OCI-LY1 (cell line): ENCODE measurements around the gene NAAA.

ENCODE experiments used
- EZH2 ChIP-seq: fragments of 200-600 bp; sonication (generic), shearing (Covaris generic); IDR thresholded peaks from 2 replicates; pipeline ENCODE4 v1.8.0; 2017; ENCODE audit warnings: borderline replicate concordance, mixed run types, mild to moderate bottlenecking, antibody characterized with exemption, low read length, moderate library complexity, mixed read lengths
- TF ChIP-seq, protein P1 (sequence below): fragments of 200-600 bp; sonication (generic), shearing (Covaris generic); IDR thresholded peaks from 2 replicates; pipeline ENCODE4 v1.5.1; 2017; ENCODE audit warnings: mild to moderate bottlenecking, antibody characterized with exemption, low read length, moderate library complexity, mixed read lengths

DNA sequence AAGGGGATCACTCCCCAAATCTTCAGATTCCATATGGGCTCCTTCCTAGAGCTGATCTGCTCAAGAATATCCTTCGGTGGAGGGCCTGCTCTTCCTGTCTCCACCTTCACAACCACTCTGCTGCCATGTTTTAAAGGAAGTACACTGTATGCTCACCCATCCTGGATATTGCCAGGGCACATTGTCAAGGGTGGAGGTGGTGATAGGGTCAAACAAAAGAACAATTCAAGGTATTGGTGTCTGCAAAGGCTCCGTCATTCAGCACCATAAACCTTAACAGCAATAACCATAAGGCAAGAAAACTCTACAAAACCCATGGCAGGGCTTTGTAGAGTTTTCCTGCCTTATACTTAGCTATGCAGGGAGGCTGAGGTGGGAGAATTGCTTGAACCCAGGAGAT lies 18.9 kb downstream of the NAAA start:
- TF ChIP-seq, protein P1, sequence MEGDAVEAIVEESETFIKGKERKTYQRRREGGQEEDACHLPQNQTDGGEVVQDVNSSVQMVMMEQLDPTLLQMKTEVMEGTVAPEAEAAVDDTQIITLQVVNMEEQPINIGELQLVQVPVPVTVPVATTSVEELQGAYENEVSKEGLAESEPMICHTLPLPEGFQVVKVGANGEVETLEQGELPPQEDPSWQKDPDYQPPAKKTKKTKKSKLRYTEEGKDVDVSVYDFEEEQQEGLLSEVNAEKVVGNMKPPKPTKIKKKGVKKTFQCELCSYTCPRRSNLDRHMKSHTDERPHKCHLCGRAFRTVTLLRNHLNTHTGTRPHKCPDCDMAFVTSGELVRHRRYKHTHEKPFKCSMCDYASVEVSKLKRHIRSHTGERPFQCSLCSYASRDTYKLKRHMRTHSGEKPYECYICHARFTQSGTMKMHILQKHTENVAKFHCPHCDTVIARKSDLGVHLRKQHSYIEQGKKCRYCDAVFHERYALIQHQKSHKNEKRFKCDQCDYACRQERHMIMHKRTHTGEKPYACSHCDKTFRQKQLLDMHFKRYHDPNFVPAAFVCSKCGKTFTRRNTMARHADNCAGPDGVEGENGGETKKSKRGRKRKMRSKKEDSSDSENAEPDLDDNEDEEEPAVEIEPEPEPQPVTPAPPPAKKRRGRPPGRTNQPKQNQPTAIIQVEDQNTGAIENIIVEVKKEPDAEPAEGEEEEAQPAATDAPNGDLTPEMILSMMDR: no peak
- TF ChIP-seq EZH2: no peak
